ENCODE data around the gene MAPK1IP1L. TPM values are rescaled to one million over a fixed set of nuclear protein-coding genes. Genes with fewer than 3 reads are reported as not detected.

Gene MAPK1IP1L
- polyA plus RNA-seq, 3 donors, result 105 to 121 (median 114) TPM

DNA sequence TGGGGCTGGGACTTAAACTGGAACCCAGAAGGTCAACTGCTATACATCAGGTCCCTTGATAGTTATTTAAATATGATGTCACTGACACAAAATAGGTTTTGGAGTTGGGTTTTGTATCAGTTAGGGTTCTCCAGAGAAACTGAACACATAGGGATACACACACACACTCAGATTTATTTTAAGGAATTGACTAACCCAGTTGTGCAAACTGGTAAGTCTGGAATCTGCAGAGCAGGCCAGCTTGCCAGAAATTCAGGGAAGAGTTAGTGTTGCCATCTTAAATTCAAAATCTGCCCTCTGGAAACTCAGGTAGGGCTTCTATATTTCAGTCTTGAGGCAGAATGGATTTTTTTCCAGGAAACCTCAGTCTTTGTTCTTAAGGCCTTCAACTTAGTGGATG is 36.9 kb downstream of the MAPK1IP1L start:
- DNase-seq, result no peak

DNA sequence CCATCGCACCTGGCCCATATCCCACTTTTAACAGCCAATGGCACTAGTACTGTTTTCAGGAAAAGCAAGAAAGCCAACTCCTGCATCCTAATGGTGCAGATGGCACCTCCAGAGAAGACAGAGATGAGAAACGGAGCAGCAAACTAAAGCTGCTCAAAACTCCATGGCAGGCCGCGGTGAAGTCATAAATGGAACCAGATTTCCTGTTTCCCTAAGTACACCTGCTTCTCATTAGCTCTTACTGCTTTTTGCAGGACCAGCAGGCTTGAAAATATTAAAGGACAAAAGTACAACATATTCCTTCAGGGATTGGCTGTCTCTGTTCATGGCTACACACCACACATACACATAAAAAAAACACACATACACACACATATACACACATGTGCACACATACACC is 40.9 kb downstream of the MAPK1IP1L start:
- DNase-seq, result no peak

DNA sequence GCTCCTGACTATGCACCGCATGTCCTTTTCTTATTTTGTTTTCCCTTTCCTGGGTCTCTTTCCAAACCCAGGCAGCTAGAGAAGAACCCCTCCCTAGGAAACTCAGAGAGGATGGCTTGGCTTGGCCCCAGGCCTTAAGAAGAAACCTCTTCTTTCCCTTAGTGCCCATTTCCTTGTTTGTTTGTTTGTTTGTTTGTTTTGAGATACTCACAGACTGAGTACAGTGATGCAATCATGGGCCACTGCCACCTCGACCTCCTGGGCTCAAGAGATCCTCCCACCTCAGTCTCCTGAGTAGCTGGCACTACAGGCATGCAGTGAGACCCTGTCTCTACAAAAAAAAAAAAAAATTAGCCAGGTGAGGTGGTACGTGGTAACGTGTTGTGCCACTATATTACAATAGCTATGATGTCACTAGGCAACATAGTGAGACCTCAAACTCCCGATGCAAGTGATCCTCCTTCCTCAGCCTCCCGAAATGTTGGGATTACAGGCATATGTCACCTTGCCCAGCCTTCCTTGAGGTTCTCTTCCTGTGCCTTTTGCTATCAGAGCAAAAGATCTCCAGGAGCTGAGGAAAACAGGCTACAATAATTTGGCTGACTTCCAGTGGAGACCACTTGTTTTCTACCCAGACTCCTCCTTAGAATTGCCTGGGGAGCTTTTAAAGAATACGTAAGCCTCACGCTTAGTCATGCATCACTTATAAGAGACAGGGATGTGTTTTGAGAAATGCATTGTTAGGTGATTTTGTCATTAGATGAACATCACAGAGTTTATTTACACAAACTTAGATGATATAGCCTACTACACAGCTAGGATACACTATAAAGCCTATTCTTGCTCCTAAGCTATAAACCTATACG is 43.1 kb downstream of the MAPK1IP1L start:
- no peak for DNase-seq

DNA sequence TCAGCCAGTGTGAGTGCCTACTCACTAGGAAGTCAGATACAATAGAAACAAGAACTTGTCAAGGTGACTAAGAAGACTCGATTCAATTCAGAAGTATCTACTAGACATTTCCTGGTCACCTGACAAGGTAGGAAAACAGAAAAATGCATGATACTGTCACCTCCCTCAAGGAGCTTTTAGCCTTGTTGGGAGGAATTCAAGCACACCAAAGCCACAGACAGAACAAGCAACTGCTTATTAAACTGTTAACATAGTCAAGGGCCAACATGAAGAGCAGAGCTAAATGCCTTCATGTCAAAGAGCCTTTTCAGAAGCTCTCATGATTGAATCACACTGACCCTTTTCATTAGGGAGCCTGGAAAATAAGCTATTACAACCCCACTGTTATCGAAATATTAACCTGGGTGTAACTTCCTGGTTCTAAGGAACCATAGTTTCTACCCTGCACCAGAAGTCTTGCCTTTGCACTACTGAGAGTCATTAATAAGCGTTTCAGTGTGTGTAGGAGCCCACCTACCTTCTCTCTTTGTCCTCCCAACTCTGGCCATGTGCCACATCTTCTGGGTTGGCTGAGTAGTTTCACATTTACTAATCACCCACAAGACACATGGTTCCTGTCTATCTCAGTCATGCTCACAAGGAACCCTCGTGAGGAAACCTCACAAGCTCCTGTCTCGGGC is 46.6 kb downstream of the MAPK1IP1L start:
- DNase-seq, result no peak

DNA sequence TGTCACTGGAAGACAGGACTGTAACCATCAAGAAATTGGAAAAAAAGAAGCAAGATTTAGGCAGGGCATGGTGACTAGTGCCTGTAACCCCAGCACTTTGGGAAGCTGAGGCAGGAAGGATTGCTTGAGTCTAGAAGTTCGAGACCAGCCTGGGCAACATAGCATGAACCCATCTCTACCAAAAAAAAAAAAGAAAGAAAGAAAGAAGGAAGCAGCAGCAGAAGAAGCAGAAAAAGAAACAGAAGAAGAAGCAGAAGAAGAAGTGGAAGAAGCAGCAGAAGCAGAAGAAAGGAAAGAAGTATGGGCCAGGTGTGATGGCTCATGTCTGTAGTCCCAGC is 47.1 kb downstream of the MAPK1IP1L start:
- no peak for DNase-seq

DNA sequence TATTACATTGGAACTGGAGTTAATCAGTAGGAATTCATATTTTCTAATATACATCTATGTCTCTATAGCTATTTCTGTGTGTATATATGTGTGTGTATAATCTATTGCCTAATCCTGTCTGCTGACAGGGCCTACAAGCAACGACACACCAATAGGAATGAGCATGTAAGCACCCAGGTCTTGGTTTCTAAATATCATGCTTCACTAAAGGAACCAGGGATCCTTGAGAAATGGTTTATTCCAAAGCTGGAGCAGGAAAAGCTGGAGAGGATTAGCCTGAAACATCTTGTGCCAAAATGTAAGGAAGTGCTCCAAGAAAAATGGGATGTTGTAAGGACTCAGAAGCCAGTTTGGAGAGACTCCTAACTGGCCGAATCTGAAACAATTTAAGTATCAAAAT is 48.3 kb downstream of the MAPK1IP1L start:
- no peak for DNase-seq

DNA sequence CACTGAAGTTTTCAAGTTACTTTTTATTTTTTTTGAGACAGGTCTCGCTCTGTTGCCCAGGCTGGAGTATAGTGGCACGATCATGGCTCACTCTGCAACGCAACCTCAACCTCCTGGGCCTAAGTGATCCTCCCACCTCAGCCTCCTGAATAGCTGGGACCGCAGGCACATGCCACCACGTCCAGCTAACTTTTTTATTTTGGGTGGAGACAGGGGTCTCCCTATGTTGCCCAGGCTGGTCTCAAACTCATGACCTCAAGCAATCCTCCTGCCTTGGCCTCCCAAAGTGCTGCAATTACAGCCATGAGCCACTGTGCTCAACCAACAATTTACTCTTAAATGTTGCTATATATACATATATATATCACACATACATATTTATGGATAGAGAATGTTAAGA is 50.3 kb downstream of the MAPK1IP1L start:
- no peak for DNase-seq

DNA sequence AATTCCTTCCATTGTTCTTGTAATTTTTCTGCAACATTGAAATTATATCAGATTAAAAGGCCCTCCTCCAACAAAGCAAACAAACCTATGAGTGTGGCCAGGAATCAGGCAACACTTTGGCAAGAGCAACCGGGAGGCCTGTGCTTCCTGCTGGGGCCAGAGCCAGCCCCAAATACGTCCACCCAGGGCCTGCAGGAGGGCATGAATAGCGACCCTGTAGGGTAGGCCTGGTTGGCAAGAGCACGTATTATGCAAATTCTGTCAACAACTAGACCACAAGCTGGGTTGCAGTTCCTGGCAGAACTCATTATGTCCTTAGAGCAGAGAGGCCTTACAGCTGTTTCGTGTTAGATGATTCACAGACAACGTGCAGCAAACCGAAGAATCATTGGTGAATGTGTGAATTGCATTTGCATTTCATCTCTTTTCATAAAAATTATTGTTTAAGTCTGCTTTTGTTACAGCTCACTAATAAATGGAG is 50.7 kb downstream of the MAPK1IP1L start:
- no peak for DNase-seq

DNA sequence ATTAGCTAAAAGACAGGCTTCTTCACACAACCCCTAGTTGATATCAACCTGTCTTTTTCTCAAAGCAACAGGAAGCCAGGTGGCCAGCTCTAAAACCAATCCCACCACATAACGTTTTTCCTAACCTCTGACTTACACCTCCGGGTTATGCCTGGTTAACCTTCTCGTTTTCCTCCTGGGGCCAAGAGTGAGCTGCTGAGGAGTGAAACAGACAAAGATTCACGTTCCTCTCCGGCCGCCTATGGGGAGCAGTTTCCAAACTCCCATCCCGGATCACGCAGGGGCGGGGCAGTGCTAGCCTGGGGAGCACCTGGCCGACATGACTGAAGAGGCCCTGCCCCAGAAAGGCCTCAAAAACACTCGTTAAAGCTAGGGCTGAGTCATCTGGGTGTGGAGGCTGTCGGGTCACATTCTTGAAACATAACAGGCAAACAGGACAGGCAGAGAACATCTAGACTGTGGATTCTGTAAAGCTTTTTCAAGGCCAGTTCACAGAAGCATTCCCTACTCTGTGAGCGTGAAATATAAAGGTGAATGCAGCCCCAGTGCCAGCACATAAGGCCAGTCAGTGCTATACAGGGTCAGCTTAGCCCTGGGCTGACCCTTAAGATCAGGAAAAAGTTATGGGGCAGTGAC is 51.7 kb downstream of the MAPK1IP1L start:
- peak; percentile 51 for DNase-seq

DNA sequence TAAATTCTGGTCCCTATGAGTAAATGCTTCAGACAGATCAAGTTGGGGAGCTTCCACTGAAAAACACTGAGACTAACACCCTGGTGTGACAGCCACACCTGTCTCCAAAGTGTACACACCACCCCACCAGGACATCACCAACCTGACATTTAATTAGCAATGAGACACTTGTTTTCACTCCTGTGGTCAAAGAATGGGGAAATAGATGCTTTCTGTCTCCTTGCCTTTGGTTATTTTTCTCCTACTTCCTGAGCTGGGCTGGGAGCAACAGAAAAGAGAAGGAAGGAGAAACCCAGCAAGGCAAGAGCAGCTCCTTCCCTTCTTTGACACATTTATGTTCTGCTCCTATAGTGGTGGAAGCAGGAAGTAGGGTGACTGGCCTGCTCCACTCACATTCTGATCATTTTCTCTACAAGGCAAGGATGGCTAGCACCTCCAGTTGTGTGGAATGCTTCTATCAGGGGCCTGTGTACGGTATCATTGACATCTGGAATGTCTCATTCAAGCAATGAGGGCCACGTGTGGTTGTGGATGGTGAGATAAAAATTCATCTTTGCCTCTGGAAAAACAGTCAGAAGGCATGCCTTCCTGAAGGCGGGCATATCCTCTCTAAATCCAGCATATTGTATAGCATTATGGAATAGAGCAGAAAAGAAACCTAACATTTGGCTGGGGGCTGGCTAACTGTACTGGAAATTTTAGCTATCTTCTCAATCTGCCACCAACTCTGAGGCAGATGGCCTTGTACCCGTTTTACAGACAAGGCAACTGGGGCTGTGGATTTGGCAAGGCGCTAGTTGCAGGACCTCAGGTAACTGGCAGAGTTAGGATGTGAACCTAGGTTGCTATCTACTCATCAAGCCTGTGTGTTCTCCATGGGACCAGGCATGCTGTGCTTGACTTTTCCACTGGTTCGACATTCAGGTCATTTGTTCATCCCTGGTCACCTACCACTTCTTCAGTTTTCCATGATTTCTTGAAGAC is 52.8 kb downstream of the MAPK1IP1L start:
- no peak for DNase-seq

DNA sequence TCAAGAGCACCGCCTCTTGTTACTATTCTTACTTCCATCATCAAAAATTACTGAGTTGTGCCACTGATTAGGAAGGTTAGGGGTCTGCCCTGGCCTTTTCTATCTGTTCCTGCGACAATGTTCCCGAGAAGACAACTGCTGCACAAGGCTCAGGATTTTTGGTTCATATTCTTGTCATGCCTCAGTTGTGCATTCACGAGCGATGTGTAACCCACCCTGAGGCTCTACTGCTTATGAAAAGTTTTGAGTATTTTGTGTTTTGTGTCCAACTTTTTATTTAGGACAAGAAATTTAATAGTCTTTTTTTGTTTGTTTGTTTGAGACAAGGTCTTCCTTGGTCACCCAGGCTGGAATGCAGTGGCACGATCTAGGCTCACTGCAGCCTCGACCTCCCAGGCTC is 54.5 kb downstream of the MAPK1IP1L start:
- no peak for DNase-seq

DNA sequence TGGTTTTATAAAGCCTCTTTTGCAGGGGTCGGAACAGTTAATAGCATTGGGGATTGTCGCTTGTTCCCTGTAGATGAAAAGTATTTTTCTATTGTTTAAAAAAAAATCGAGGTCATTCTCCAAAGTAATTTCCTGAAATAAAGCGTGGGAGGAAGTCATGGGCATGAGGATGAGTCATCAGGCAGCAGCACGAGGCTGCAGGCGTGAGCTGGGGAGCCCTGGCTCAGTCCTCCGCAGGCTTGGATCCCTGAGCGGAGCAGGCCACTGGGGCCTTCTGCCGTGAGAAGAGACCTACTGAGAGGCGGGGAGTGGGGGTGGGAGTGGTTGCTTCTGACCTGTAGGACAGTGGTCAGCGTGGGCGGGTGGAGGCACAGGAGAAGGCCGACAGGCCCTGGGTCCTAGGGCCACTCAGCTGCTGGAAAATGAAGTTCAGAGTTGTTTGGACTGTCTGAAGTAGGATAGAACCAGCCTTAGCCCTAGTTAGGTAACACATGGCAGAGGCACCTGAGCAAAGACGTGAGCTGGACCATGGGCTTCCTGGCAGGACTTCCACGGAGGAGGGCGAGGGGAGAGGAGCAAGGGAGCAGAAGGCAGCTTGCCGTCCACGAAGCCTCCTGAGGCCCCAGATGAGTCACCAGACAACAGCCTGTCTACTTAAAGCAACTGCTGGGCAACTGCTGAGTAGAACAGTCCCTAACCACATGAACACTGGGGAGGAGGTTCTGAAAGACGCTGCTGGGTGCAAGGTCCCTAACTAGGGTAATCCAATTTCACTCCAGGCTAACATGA is 56.5 kb downstream of the MAPK1IP1L start:
- no peak for DNase-seq

DNA sequence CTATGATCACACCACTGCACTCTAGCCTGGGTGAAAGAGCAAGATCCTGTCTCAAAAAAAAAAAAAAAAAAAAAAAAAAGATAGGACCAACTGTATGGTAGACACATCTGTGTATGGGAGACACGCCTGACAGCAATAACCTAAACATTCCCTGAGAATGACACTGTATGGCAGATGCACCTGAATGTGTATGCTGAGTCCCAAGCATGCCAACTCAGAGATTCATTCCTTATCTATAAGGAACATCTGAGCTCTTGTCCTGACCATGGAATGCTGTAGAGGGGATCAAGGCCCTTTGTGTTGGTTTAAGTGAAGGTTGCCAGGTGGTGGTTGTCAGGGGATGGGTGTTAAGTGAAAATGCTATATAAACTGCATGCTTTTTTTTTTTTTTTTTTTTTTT is 58.4 kb downstream of the MAPK1IP1L start:
- DNase-seq, result no peak

DNA sequence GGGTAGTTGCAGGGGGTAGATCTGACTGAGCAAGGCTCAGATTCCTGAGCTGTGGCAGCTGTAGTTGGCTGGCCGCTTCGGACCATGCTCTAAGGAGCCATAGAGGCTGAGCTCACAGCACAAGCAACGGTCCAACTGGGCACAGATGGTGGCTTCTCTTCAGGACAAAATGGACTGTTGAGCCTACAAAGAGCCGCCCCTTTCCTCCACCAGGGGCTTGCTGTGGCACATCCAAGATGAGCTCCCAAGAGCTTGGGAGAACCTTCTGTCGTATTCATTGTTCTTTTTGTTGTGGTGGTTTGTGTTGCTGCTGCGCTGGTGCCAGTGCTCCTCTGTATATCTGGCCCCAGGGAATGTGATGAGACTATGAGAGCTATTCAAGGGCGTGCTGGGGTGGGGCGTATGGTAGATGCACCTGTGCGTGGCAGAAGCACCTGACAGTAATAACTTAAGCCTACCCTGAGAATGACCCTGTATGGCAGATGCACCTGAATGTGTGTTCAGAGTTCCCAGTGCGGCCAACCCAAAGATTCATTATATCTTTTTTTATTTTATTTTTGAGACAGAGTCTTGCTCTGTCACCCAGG is 59.8 kb downstream of the MAPK1IP1L start:
- no peak for DNase-seq

DNA sequence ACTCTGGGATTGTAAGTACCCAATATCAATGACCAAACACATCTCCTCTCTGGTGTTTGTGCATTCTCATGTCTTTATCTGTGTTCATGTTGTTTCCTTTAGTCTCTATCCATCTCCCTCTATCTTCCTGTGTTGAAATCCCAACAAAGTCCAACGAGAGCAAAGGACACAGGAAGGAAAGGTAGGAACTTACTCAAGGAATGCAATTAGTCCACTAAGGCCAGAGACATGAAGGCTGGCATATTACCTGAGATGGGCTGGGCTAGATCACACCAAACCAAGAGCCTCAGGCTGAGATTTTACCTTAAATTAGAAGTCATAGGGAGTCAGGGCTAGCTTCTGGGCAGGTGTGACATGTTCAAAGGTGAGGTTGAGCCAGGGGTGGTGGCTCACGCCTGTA is 63.3 kb downstream of the MAPK1IP1L start:
- DNase-seq, result no peak

DNA sequence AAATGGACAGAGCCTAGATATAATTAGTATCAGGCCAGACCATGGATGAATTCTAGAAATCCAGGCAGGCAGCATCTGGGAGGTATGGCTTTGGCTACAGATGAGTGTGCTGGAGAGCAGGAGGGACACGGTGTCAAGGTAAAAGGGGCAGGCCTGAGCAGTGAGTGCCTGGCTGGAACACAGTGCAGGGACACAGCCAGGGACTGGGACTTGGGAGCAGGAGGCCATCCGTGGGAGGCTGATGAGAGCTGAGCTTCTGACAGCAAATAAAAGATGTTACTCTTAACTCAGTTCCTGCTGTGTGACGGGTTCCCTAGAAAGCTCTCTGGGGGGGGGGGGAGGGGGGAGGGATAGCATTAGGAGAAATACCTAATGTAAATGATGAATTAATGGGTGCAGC is 64.0 kb downstream of the MAPK1IP1L start:
- DNase-seq, result no peak

DNA sequence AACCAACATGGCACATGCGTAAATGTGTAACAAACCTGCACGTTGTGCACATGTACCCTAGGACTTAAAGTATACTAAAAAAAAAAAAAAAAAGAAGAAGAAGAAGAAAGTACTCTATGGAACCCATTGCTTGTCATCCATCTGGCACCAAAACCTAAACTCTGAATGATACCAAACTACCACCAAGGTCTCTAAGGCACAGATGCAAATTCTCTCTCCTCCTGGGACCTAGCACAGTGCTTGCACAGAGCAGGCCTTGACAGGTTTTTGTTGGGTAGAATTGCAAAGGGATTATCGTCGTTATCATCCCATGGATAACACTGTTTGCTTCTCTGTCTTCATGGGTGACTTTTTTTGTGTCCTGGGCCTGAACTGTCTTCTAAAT is 64.4 kb downstream of the MAPK1IP1L start:
- no peak for DNase-seq

DNA sequence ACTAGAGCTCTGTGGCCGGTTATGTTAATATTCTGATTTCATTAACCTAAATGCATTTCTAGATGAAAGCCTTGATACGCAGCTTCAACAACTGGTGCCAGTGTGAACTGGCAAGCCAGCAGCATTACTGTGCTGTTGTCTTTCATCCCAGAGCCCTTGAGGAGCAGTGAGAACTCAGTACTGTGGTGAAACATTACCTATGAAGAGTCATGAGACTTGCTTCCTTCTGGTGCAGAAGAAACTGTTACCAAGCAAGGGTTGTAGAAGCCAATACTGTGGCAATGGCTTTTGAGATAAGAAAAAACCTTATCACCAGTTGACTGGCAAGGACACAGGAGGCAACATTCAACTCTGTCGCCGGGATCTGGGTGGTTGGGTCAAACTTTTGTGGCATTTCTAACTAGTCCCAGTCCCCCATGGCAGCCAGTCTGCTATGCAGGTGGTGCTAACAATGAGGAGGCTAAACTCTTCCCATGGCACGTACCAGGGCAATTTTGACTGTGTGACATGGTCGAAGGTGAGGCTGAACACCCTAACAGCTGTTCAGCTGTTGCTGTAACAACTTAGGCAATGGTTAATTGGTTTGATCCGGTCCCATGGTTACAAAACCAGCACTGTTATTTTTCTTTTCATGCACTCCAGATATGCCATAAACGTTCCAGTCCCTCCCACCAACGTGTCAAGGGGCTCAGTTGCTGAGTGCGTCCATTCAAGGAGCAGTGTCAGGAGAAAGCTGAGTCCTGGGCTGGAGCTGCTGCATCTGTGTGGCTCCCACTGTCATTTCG is 65.0 kb downstream of the MAPK1IP1L start:
- DNase-seq, result no peak

DNA sequence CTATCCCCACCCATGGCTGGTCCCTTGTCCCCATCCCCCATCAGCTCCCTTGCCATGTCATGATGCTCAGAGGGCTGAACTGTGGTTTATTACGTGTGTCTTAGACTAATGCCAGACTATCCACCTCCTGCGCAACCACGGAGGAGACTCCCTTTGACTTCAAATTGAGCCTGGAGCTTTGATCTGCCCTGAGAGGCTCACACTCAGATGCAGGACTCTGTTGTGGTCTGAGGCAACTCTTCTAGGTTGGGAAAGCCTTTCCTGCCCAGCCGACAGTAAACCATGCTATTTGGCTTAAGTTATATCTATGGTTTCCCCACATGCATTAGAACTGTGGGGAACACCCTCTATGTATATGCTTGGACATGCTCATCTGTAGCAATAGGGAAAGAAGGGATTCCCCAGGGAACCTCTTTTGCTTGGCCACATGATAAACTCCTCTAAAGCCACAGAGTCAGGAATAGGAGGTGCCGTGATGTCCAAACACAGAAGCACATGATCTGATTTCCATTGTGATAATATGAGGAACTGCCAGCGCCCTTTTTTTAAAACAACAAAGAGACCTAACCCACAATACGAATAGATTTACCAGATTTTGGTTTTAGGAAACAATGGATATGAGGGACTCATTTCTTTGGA is 66.5 kb downstream of the MAPK1IP1L start:
- no peak for DNase-seq
